ENCODE data around the gene RPRD1A.

GRCh38 chr18:36035253-36035652 is 32.1 kb downstream of the RPRD1A start:
- TF ChIP-seq, protein P1, sequence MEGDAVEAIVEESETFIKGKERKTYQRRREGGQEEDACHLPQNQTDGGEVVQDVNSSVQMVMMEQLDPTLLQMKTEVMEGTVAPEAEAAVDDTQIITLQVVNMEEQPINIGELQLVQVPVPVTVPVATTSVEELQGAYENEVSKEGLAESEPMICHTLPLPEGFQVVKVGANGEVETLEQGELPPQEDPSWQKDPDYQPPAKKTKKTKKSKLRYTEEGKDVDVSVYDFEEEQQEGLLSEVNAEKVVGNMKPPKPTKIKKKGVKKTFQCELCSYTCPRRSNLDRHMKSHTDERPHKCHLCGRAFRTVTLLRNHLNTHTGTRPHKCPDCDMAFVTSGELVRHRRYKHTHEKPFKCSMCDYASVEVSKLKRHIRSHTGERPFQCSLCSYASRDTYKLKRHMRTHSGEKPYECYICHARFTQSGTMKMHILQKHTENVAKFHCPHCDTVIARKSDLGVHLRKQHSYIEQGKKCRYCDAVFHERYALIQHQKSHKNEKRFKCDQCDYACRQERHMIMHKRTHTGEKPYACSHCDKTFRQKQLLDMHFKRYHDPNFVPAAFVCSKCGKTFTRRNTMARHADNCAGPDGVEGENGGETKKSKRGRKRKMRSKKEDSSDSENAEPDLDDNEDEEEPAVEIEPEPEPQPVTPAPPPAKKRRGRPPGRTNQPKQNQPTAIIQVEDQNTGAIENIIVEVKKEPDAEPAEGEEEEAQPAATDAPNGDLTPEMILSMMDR (IDR thresholded peaks at IDR 0.05; ENCODE audit: insufficient read depth, low read length, poor library complexity, severe bottlenecking) = no peak
- TF ChIP-seq EZH2phosphoT487 (conservative IDR thresholded peaks at IDR 0.05; ENCODE audit: low read length) = no peak
